ENCODE results near the gene MORN4.
"Not testable (repeated sequence)": the region's sequence is repeated elsewhere in the genome, so short reads cannot be mapped to it uniquely, and the experiment has no call there.

The MORN4 gene

GRCh38 chr10:97656777-97657176 is 23.5 kb upstream of the MORN4 start:
- Histone ChIP-seq H3K36me3 (ENCODE audit: control insufficient read depth, low read depth, low read length) (peaks cover 50% of the 10 kb centered on the region), H3K4me3 (ENCODE audit: low read length) (no peak overlapping the region), H3K9ac (ENCODE audit: low read length) (no peak overlapping the region)

GRCh38 chr10:97651773-97652172 is 18.5 kb upstream of the MORN4 start:
- no peak overlapping the region for H3K27ac ChIP-seq (ENCODE audit: low read length)
- peaks cover 22% of the 10 kb centered on the region for H3K4me1 ChIP-seq (ENCODE audit: control insufficient read depth, low read depth, low read length)
- no peak overlapping the region for H3K4me3 ChIP-seq (ENCODE audit: low read length)
- H3K9ac ChIP-seq (ENCODE audit: low read length) = no peak overlapping the region
- no peaks in the 10 kb centered on the region for H3K9me3 ChIP-seq (ENCODE audit: control insufficient read depth, low read depth, low read length)
- H3K27me3 ChIP-seq (ENCODE audit: control insufficient read depth, insufficient read depth, low read length) = no peaks in the 10 kb centered on the region
- peaks cover 42% of the 10 kb centered on the region for H3K36me3 ChIP-seq (ENCODE audit: control insufficient read depth, low read depth, low read length)

More at GRCh38 chr10:97656777-97657176, 23.5 kb upstream of the MORN4 start:
- Histone ChIP-seq H3K27me3 (ENCODE audit: control insufficient read depth, insufficient read depth, low read length) (no peaks in the 10 kb centered on the region), H3K9me3 (ENCODE audit: control insufficient read depth, low read depth, low read length) (no peaks in the 10 kb centered on the region), H3K27ac (ENCODE audit: low read length) (no peak overlapping the region), H3K4me1 (ENCODE audit: control insufficient read depth, low read depth, low read length) (no peaks in the 10 kb centered on the region)

- Histone ChIP-seq H3K4me3 (ENCODE audit: low read length) (no peak overlapping the region), H3K27me3 (ENCODE audit: control insufficient read depth, insufficient read depth, low read length) (no peaks in the 10 kb centered on the region), H3K9me3 (ENCODE audit: control insufficient read depth, low read depth, low read length) (no peaks in the 10 kb centered on the region), H3K9ac (ENCODE audit: low read length) (no peak overlapping the region), H3K27ac (ENCODE audit: low read length) (no peak overlapping the region), H3K36me3 (ENCODE audit: control insufficient read depth, low read depth, low read length) (peaks cover 33% of the 10 kb centered on the region), H3K4me1 (ENCODE audit: control insufficient read depth, low read depth, low read length) (peaks cover 22% of the 10 kb centered on the region)
Observed at GRCh38 chr10:97650726-97651125, 17.4 kb upstream of the MORN4 start.

DNA sequence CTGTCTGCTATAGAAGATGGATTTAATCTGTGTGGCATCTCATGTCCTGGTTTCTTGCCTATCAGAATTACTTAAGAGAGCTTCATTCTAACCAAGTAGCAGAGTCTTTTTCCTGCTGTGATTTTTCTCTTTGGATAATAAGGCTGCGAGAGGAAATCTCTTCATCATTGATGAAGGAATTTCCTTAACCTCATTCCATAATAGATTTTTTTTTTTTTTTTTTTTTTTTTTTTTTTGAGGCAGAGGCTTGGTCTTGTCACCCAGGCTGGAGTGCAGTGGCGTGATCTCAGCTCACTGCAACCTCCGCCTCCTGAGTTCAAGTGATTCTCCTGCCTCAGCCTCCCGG is 16.1 kb upstream of the MORN4 start:
- peaks cover 22% of the 10 kb centered on the region for H3K4me1 ChIP-seq (ENCODE audit: control insufficient read depth, low read depth, low read length)
- H3K9ac ChIP-seq (ENCODE audit: low read length); H3K27me3 ChIP-seq (ENCODE audit: control insufficient read depth, insufficient read depth, low read length); H3K27ac ChIP-seq (ENCODE audit: low read length); H3K9me3 ChIP-seq (ENCODE audit: control insufficient read depth, low read depth, low read length): not testable (repeated sequence)
- H3K4me3 ChIP-seq (ENCODE audit: low read length) = peak overlapping the region; percentile 46
- H3K36me3 ChIP-seq (ENCODE audit: control insufficient read depth, low read depth, low read length) = peaks cover 37% of the 10 kb centered on the region

GRCh38 chr10:97648562-97649404 is 15.5 kb upstream of the MORN4 start:
- Histone ChIP-seq H3K36me3 (ENCODE audit: control insufficient read depth, low read depth, low read length) (peaks cover 37% of the 10 kb centered on the region), H3K27ac (ENCODE audit: low read length) (no peak overlapping the region), H3K9ac (ENCODE audit: low read length) (no peak overlapping the region), H3K4me3 (ENCODE audit: low read length) (peak overlapping the region; percentile 46), H3K4me1 (ENCODE audit: control insufficient read depth, low read depth, low read length) (peaks cover 22% of the 10 kb centered on the region), H3K9me3 (ENCODE audit: control insufficient read depth, low read depth, low read length) (no peaks in the 10 kb centered on the region), H3K27me3 (ENCODE audit: control insufficient read depth, insufficient read depth, low read length) (no peaks in the 10 kb centered on the region)

- H3K9me3 ChIP-seq (ENCODE audit: control insufficient read depth, low read depth, low read length) = no peaks in the 10 kb centered on the region
- H3K27me3 ChIP-seq (ENCODE audit: control insufficient read depth, insufficient read depth, low read length) = no peaks in the 10 kb centered on the region
- peaks cover 22% of the 10 kb centered on the region for H3K4me1 ChIP-seq (ENCODE audit: control insufficient read depth, low read depth, low read length)
- no peak overlapping the region for H3K4me3 ChIP-seq (ENCODE audit: low read length)
- H3K27ac ChIP-seq (ENCODE audit: low read length) = no peak overlapping the region
- H3K36me3 ChIP-seq (ENCODE audit: control insufficient read depth, low read depth, low read length) = peaks cover 28% of the 10 kb centered on the region
- no peak overlapping the region for H3K9ac ChIP-seq (ENCODE audit: low read length)
Observed at GRCh38 chr10:97647556-97647955, 14.3 kb upstream of the MORN4 start.

- Histone ChIP-seq H3K9me3 (ENCODE audit: control insufficient read depth, low read depth, low read length) (no peaks in the 10 kb centered on the region), H3K27me3 (ENCODE audit: control insufficient read depth, insufficient read depth, low read length) (no peaks in the 10 kb centered on the region), H3K4me3 (ENCODE audit: low read length) (no peak overlapping the region), H3K27ac (ENCODE audit: low read length) (no peak overlapping the region), H3K4me1 (ENCODE audit: control insufficient read depth, low read depth, low read length) (peaks cover 29% of the 10 kb centered on the region), H3K9ac (ENCODE audit: low read length) (no peak overlapping the region), H3K36me3 (ENCODE audit: control insufficient read depth, low read depth, low read length) (peaks cover 15% of the 10 kb centered on the region)
Observed at GRCh38 chr10:97644936-97645335, 11.6 kb upstream of the MORN4 start.

DNA sequence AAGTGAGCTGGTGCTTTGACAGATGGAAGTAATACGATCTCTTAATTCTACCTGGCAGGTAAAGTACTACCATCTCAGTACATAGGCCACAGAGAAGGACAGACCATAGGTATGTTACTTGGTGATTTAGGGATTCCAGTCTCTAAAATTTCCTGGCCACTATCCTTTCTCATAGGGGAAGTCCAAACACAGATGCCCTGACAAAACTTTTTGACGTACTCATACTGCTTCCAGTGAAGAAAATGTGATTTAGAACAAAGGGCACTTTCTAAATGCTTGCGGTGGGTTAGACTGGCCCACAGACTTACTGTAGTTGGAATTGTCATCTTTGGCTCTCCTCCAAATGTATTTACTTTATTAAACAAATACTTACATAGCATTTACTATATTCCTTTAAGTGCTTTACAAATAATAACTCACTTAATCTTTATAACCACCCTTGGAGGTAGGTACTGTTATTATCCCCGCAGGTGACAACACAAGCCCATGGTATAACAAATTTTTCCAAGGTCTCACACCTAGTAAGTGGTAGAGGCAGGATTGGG is 10.2 kb upstream of the MORN4 start:
- H3K9ac ChIP-seq (ENCODE audit: low read length) = no peak overlapping the region
- H3K4me1 ChIP-seq (ENCODE audit: control insufficient read depth, low read depth, low read length) = peaks cover 21% of the 10 kb centered on the region
- H3K36me3 ChIP-seq (ENCODE audit: control insufficient read depth, low read depth, low read length) = peaks cover 15% of the 10 kb centered on the region
- H3K4me3 ChIP-seq (ENCODE audit: low read length) = no peak overlapping the region
- no peaks in the 10 kb centered on the region for H3K27me3 ChIP-seq (ENCODE audit: control insufficient read depth, insufficient read depth, low read length)
- H3K9me3 ChIP-seq (ENCODE audit: control insufficient read depth, low read depth, low read length) = no peaks in the 10 kb centered on the region
- no peak overlapping the region for H3K27ac ChIP-seq (ENCODE audit: low read length)

DNA sequence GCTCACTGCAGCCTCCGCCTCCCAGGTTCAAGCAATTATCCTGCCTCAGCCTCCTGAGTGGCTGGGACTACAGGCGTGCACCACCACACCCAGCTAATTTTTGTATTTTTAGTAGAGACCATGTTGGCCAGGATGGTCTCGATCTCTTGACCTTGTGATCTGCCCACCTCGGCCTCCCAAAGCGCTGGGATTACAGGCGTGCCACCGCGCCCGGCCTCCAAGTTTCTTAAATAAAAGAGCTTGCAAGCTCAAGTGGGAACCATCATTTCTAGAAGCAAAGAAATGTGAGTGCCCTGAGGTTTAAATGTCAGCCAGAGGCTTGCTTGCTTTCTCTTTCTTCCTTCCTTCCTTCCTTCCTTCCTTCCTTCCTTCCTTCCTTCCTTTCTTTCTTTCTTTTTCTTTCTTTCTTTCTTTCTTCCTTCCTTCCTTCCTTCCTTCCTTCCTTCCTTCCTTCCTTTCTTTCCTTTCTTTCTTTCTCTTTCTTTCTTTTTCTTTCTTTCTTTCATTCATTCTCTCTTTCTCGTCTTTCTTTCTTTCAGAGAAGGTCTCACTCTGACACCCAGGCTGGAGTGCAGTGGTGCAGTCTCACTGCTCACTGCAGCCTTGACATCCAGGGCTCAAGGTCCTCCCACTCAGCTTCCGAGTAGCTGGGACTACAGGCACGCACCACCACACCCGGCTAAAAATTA is 9.3 kb upstream of the MORN4 start:
- not testable (repeated sequence) for H3K9me3 ChIP-seq (ENCODE audit: control insufficient read depth, low read depth, low read length); H3K4me3 ChIP-seq (ENCODE audit: low read length); H3K27me3 ChIP-seq (ENCODE audit: control insufficient read depth, insufficient read depth, low read length); H3K27ac ChIP-seq (ENCODE audit: low read length); H3K9ac ChIP-seq (ENCODE audit: low read length)
- Histone ChIP-seq H3K4me1 (ENCODE audit: control insufficient read depth, low read depth, low read length) (peaks cover 15% of the 10 kb centered on the region), H3K36me3 (ENCODE audit: control insufficient read depth, low read depth, low read length) (peaks cover 15% of the 10 kb centered on the region)

DNA sequence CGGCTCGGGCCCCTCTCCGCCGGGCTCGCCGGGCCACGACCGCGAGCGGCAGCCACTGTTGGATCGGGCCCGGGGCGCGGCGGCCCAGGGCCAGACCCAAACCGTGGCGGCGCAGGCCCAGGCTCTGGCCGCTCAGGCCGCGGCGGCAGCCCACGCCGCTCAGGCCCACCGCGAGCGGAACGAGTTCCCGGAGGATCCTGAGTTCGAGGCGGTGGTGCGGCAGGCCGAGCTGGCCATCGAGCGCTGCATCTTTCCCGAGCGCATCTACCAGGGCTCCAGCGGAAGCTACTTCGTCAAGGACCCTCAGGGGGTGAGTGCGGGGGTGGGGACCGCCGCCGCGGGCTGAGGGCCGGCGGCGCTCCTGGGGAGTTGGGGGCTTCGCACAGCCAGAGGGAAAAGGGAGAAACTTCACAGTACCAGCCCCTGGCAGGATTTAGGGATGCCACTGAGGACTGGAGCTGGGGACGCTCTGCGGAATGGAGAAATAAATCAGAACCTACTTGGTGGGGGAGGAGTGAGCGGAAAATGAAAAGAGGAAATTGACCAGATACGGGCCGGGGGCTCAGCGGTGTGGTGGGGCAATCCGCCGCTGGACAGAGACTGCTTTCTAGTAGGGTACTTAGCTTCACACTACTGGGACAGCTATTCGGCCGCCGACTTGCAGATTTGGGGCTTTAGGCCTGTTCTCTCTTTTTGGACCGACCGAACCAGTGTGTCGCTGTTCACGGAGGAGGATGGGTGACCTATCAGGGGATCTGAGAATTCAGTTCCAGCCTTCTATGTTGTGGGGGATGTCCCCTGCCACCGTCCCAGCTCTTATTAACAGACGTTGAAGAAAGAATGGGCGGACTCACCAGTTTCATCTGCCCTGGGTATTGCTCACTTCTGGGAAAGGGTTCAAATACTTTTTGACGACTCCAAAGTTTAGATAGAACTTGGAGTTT is 7.8 kb upstream of the MORN4 start:
- no peak overlapping the region for H3K27ac ChIP-seq (ENCODE audit: low read length)
- peaks cover 11% of the 10 kb centered on the region for H3K4me1 ChIP-seq (ENCODE audit: control insufficient read depth, low read depth, low read length)
- peaks cover 15% of the 10 kb centered on the region for H3K36me3 ChIP-seq (ENCODE audit: control insufficient read depth, low read depth, low read length)
- H3K27me3 ChIP-seq (ENCODE audit: control insufficient read depth, insufficient read depth, low read length) = no peaks in the 10 kb centered on the region
- peak overlapping the region; percentile 63 for H3K9ac ChIP-seq (ENCODE audit: low read length)
- H3K4me3 ChIP-seq (ENCODE audit: low read length) = peak overlapping the region; percentile 92
- H3K9me3 ChIP-seq (ENCODE audit: control insufficient read depth, low read depth, low read length) = no peaks in the 10 kb centered on the region

Measured in iPS-18a (cell line).